ENCODE results near the gene ITGA6. TPM values are rescaled to one million over a fixed set of nuclear protein-coding genes. Genes with fewer than 3 reads are reported as not detected.

Gene ITGA6
- polyA plus RNA-seq, 4 donors, result 33.2 to 81.0 (median 48.4) TPM

GRCh38 chr2:172397148-172397834 lies 30.1 kb upstream of the ITGA6 start:
- H3K27ac ChIP-seq (ENCODE audit: low read depth in 1 of 3, low read length in 2 of 3), result no peak overlapping the region
- peaks cover 0 to 4% (median 2%) of the 10 kb centered on the region in 3 donors for H3K4me1 ChIP-seq (ENCODE audit: control insufficient read depth in 3 of 3, insufficient read depth in 2 of 3, low read depth in 1 of 3, low read length in 2 of 3)
- 65 to 76% (median 74%) methylated on average over 6 of the region's 6 CpGs for WGBS, 3 donors
- no peaks in the 10 kb centered on the region for H3K36me3 ChIP-seq (ENCODE audit: control insufficient read depth in 3 of 3, insufficient read depth in 2 of 3, low read depth in 1 of 3, low read length in 3 of 3)
- FAIRE-seq, result no peak
- no peak overlapping the region for H3K4me3 ChIP-seq (ENCODE audit: low read depth in 1 of 3, low read length in 3 of 3)
- H3K27me3 ChIP-seq (ENCODE audit: control insufficient read depth in 3 of 3, insufficient read depth in 3 of 3, low read length in 3 of 3), result no peaks in the 10 kb centered on the region
- no peak for DNase-seq
- H3K9me3 ChIP-seq (ENCODE audit: control insufficient read depth in 2 of 2, insufficient read depth in 1 of 2, low read depth in 1 of 2, low read length in 1 of 2), result no peaks in the 10 kb centered on the region

- no peaks in the 10 kb centered on the region for H3K9me3 ChIP-seq (ENCODE audit: control insufficient read depth in 2 of 2, insufficient read depth in 1 of 2, low read depth in 1 of 2, low read length in 1 of 2)
- H3K27me3 ChIP-seq (ENCODE audit: control insufficient read depth in 3 of 3, insufficient read depth in 3 of 3, low read length in 3 of 3), result no peaks in the 10 kb centered on the region
- H3K27ac ChIP-seq (ENCODE audit: low read depth in 1 of 3, low read length in 2 of 3), result no peak overlapping the region
- no peak for FAIRE-seq
- no peaks in the 10 kb centered on the region for H3K36me3 ChIP-seq (ENCODE audit: control insufficient read depth in 3 of 3, insufficient read depth in 2 of 3, low read depth in 1 of 3, low read length in 3 of 3)
- DNase-seq, result peak in 1 of 2 donors; percentile 32
- no peak overlapping the region for H3K4me3 ChIP-seq (ENCODE audit: low read depth in 1 of 3, low read length in 3 of 3)
- WGBS, 3 donors, result 34 to 53% (median 40%) methylated on average over 2 of the region's 2 CpGs
- H3K4me1 ChIP-seq (ENCODE audit: control insufficient read depth in 3 of 3, insufficient read depth in 2 of 3, low read depth in 1 of 3, low read length in 2 of 3), result peaks cover 0 to 4% (median 2%) of the 10 kb centered on the region in 3 donors
Measured at GRCh38 chr2:172398440-172398839, 28.9 kb upstream of the ITGA6 start.

- DNase-seq (peak in 1 of 2 donors; percentile 88), FAIRE-seq (no peak)
- Histone ChIP-seq H3K27ac (ENCODE audit: low read depth in 1 of 3, low read length in 2 of 3) (no peak overlapping the region), H3K36me3 (ENCODE audit: control insufficient read depth in 3 of 3, insufficient read depth in 2 of 3, low read depth in 1 of 3, low read length in 3 of 3) (no peaks in the 10 kb centered on the region), H3K27me3 (ENCODE audit: control insufficient read depth in 3 of 3, insufficient read depth in 3 of 3, low read length in 3 of 3) (no peaks in the 10 kb centered on the region), H3K4me3 (ENCODE audit: low read depth in 1 of 3, low read length in 3 of 3) (no peak overlapping the region), H3K4me1 (ENCODE audit: control insufficient read depth in 3 of 3, insufficient read depth in 2 of 3, low read depth in 1 of 3, low read length in 2 of 3) (peaks cover 0 to 4% (median 0%) of the 10 kb centered on the region in 3 donors), H3K9me3 (ENCODE audit: control insufficient read depth in 2 of 2, insufficient read depth in 1 of 2, low read depth in 1 of 2, low read length in 1 of 2) (no peaks in the 10 kb centered on the region)
- 31 to 71% (median 58%) methylated on average over 5 of the region's 5 CpGs for WGBS, 3 donors
Measured at GRCh38 chr2:172399765-172400164, 27.6 kb upstream of the ITGA6 start.

DNA sequence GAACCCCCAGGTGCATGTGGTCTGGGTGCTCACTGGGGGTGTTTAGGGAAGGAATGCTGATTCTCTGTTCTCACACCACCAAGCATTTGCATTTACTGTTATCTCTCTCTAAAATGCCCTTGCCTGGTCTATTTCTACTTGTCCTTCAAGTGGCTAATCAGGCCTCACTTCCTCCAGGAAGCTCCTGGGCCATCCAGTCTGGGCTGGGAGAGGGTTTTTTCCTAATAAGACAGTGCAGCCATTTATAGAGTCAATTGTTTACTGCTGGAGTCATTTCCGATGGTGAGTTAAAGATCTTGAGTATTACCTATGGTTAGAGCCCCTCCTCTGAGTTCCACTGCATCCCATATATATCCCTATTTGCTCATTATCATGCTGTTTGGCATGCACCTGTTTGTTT lies 25.2 kb upstream of the ITGA6 start:
- Histone ChIP-seq H3K4me1 (ENCODE audit: control insufficient read depth in 3 of 3, insufficient read depth in 2 of 3, low read depth in 1 of 3, low read length in 2 of 3) (peaks cover 0 to 4% (median 0%) of the 10 kb centered on the region in 3 donors), H3K27me3 (ENCODE audit: control insufficient read depth in 3 of 3, insufficient read depth in 3 of 3, low read length in 3 of 3) (no peaks in the 10 kb centered on the region), H3K36me3 (ENCODE audit: control insufficient read depth in 3 of 3, insufficient read depth in 2 of 3, low read depth in 1 of 3, low read length in 3 of 3) (no peaks in the 10 kb centered on the region), H3K4me3 (ENCODE audit: low read depth in 1 of 3, low read length in 3 of 3) (no peak overlapping the region), H3K9me3 (ENCODE audit: control insufficient read depth in 2 of 2, insufficient read depth in 1 of 2, low read depth in 1 of 2, low read length in 1 of 2) (no peaks in the 10 kb centered on the region), H3K27ac (ENCODE audit: low read depth in 1 of 3, low read length in 2 of 3) (no peak overlapping the region)
- 81 to 93% (median 89%) methylated on average over 1 of the region's 1 CpG for WGBS, 3 donors
- DNase-seq, result no peak
- FAIRE-seq, result no peak

GRCh38 chr2:172403402-172403801 lies 24.0 kb upstream of the ITGA6 start:
- no peak for FAIRE-seq
- 86 to 94% (median 87%) methylated on average over 4 of the region's 4 CpGs for WGBS, 3 donors
- peak overlapping the region in 1 of 3 donors; percentile 17 for H3K27ac ChIP-seq (ENCODE audit: low read depth in 1 of 3, low read length in 2 of 3)

GRCh38 chr2:172403881-172404468 lies 23.4 kb upstream of the ITGA6 start:
- WGBS, 3 donors, result 84 to 91% (median 87%) methylated on average over 5 of the region's 5 CpGs
- Histone ChIP-seq H3K36me3 (ENCODE audit: control insufficient read depth in 3 of 3, insufficient read depth in 2 of 3, low read depth in 1 of 3, low read length in 3 of 3) (no peaks in the 10 kb centered on the region), H3K27me3 (ENCODE audit: control insufficient read depth in 3 of 3, insufficient read depth in 3 of 3, low read length in 3 of 3) (no peaks in the 10 kb centered on the region), H3K27ac (ENCODE audit: low read depth in 1 of 3, low read length in 2 of 3) (peak overlapping the region in 1 of 3 donors; percentile 17), H3K9me3 (ENCODE audit: control insufficient read depth in 2 of 2, insufficient read depth in 1 of 2, low read depth in 1 of 2, low read length in 1 of 2) (no peaks in the 10 kb centered on the region), H3K4me3 (ENCODE audit: low read depth in 1 of 3, low read length in 3 of 3) (no peak overlapping the region), H3K4me1 (ENCODE audit: control insufficient read depth in 3 of 3, insufficient read depth in 2 of 3, low read depth in 1 of 3, low read length in 2 of 3) (peaks cover 0 to 4% (median 0%) of the 10 kb centered on the region in 3 donors)
- FAIRE-seq (no peak), DNase-seq (no peak)

More at GRCh38 chr2:172403402-172403801, 24.0 kb upstream of the ITGA6 start:
- DNase-seq, result no peak
- H3K4me1 ChIP-seq (ENCODE audit: control insufficient read depth in 3 of 3, insufficient read depth in 2 of 3, low read depth in 1 of 3, low read length in 2 of 3), result peaks cover 0 to 4% (median 0%) of the 10 kb centered on the region in 3 donors
- H3K4me3 ChIP-seq (ENCODE audit: low read depth in 1 of 3, low read length in 3 of 3), result no peak overlapping the region
- no peaks in the 10 kb centered on the region for H3K27me3 ChIP-seq (ENCODE audit: control insufficient read depth in 3 of 3, insufficient read depth in 3 of 3, low read length in 3 of 3)
- no peaks in the 10 kb centered on the region for H3K9me3 ChIP-seq (ENCODE audit: control insufficient read depth in 2 of 2, insufficient read depth in 1 of 2, low read depth in 1 of 2, low read length in 1 of 2)
- H3K36me3 ChIP-seq (ENCODE audit: control insufficient read depth in 3 of 3, insufficient read depth in 2 of 3, low read depth in 1 of 3, low read length in 3 of 3), result no peaks in the 10 kb centered on the region

DNA sequence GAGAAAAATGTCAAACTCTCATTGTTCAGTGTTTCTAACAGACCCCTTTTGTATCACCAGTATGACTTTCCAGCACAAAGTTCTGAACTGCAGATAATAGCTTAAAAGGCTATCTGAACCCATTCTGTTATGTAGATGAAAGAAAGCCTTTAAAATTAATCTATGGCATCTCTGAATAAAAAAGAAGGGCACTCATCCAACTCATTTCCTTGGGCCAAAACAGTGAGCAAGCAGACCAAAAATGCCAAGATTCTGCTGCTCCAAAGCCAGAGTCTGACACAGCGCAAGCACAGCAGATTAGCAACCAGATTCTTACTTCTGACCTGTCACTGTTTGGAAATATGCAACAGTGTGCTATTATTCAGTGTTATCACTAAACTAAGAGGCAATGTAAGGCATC lies 22.6 kb upstream of the ITGA6 start:
- 76 to 90% (median 80%) methylated on average over 1 of the region's 1 CpG for WGBS, 3 donors
- H3K4me3 ChIP-seq (ENCODE audit: low read depth in 1 of 3, low read length in 3 of 3), result no peak overlapping the region
- no peaks in the 10 kb centered on the region for H3K4me1 ChIP-seq (ENCODE audit: control insufficient read depth in 3 of 3, insufficient read depth in 2 of 3, low read depth in 1 of 3, low read length in 2 of 3)
- no peaks in the 10 kb centered on the region for H3K9me3 ChIP-seq (ENCODE audit: control insufficient read depth in 2 of 2, insufficient read depth in 1 of 2, low read depth in 1 of 2, low read length in 1 of 2)
- H3K27me3 ChIP-seq (ENCODE audit: control insufficient read depth in 3 of 3, insufficient read depth in 3 of 3, low read length in 3 of 3), result no peaks in the 10 kb centered on the region
- no peaks in the 10 kb centered on the region for H3K36me3 ChIP-seq (ENCODE audit: control insufficient read depth in 3 of 3, insufficient read depth in 2 of 3, low read depth in 1 of 3, low read length in 3 of 3)
- no peak for FAIRE-seq
- H3K27ac ChIP-seq (ENCODE audit: low read depth in 1 of 3, low read length in 2 of 3), result no peak overlapping the region
- DNase-seq, result no peak

DNA sequence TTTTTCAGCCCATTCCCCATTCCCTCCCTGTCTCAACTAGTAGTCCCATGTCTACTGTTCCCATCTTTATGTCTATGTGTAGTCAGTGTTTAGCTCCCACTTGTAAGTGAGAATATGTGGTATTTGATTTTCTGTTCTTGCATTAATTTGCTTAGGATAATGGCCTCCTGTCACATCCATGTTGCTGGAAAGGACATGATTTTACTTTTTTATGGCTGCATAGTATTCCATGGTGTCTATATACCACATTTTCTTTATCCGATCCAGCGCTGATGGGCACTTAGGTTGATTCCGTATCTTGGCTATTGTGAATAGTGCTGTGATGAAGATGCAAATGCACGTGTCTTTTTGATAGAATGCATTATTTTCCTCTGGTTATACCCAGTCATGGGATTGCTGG lies 21.7 kb upstream of the ITGA6 start:
- 72 to 94% (median 73%) methylated on average over 4 of the region's 4 CpGs for WGBS, 3 donors
- no peaks in the 10 kb centered on the region for H3K27me3 ChIP-seq (ENCODE audit: control insufficient read depth in 3 of 3, insufficient read depth in 3 of 3, low read length in 3 of 3)
- DNase-seq (no peak), FAIRE-seq (no peak)
- no peaks in the 10 kb centered on the region for H3K9me3 ChIP-seq (ENCODE audit: control insufficient read depth in 2 of 2, insufficient read depth in 1 of 2, low read depth in 1 of 2, low read length in 1 of 2)
- no peaks in the 10 kb centered on the region for H3K4me1 ChIP-seq (ENCODE audit: control insufficient read depth in 3 of 3, insufficient read depth in 2 of 3, low read depth in 1 of 3, low read length in 2 of 3)
- no peak overlapping the region for H3K27ac ChIP-seq (ENCODE audit: low read depth in 1 of 3, low read length in 2 of 3)
- no peak overlapping the region for H3K4me3 ChIP-seq (ENCODE audit: low read depth in 1 of 3, low read length in 3 of 3)
- no peaks in the 10 kb centered on the region for H3K36me3 ChIP-seq (ENCODE audit: control insufficient read depth in 3 of 3, insufficient read depth in 2 of 3, low read depth in 1 of 3, low read length in 3 of 3)
